Lower leg skin (tissue), 4 donors: ENCODE measurements around the gene NDE1. TPM values are rescaled to one million over a fixed set of nuclear protein-coding genes. Genes with fewer than 3 reads are reported as not detected.
"Not testable (repeated sequence)": the region's sequence is repeated elsewhere in the genome, so short reads cannot be mapped to it uniquely, and the experiment has no call there.

Source experiments
- DNase-seq, 2 donors: peaks; one replicate each; pipeline ENCODE4 v3.0.0-alpha.2; 2019; ENCODE audit warnings: low spot score in 2 of 2
- H3K4me3 ChIP-seq: fragments of 200-600 bp; sonication (generic); 2 replicates; pipeline ENCODE4 v1.5.1; 2017; ENCODE audit warnings: mild to moderate bottlenecking, low read depth; ENCODE audit not compliant: poor library complexity, severe bottlenecking
- POLR2A ChIP-seq, 2 donors: fragments of 450-650 bp; IDR thresholded peaks; one replicate each; pipeline ENCODE4 v1.6.1; 2016 to 2017; ENCODE audit warnings: antibody characterized with exemption in 2 of 2, mild to moderate bottlenecking in 1 of 2, moderate library complexity in 1 of 2
- WGBS, 2 donors: methylation state at CpG; one replicate each; pipeline ENCODE4 v1.1.5; 2018; 5-methylcytosine and 5-hydroxymethylcytosine counted together
- intact Hi-C: fragments of 100-400 bp; cut with DNase I; formaldehyde crosslinking; loops from one replicate; pipeline ENCODE4 v1.15.0; 2023; ENCODE audit warnings: low total_unique reads
- total RNA-seq, 4 donors: library from RNA; depleted of rRNA; stranded (reverse); fragments of >200 nt; gene quantifications; one replicate each; pipeline ENCODE4 v1.1.0, GENCODE V29; 2016
- TF ChIP-seq, protein P1 (sequence below), 3 donors: fragments of 450-650 bp; IDR thresholded peaks; one replicate each; pipeline ENCODE4 v1.5.1; 2016; ENCODE audit warnings: antibody characterized with exemption in 3 of 3, mild to moderate bottlenecking in 3 of 3, moderate library complexity in 2 of 3

NDE1 gene
- total RNA-seq, 4 donors from 2014 or later, result 69.8 to 184 (median 85.1) TPM

DNA sequence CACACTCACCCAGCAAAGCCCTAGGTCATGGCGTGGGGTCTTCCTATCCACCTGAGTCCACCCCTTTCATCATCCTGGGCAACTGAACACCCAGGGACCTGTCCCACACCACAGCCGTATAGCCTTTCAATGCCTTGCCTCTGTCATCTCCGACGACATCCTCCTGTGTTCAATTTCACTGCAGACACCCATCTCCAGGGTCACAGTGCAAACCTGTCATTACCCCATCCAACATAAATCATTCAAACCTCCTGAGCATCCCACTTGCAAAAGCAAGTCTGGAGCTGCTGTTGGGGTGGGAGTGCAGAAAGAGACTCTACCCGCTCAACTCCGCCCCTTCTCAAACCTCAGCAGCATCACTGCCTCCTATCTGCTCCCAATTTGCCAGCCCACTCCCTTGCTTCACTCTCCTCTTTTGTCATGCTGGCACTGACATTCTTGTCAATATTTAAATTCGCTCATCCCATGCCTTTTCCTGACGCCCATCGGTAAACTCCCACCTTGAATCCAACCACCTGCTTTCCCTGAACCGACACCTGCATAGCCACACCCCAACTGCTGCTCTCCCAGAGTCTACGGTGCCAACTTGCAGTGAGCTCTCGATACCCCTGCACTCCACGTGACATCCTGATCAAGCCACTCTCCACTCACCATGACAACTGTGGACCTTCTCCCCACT, 44.1 kb upstream of the NDE1 start:
- intact Hi-C loops, result no loop called here
- WGBS, 2 donors, result 70 to 74% methylated on average over 13 of the region's 13 CpGs
- TF ChIP-seq, protein P1, sequence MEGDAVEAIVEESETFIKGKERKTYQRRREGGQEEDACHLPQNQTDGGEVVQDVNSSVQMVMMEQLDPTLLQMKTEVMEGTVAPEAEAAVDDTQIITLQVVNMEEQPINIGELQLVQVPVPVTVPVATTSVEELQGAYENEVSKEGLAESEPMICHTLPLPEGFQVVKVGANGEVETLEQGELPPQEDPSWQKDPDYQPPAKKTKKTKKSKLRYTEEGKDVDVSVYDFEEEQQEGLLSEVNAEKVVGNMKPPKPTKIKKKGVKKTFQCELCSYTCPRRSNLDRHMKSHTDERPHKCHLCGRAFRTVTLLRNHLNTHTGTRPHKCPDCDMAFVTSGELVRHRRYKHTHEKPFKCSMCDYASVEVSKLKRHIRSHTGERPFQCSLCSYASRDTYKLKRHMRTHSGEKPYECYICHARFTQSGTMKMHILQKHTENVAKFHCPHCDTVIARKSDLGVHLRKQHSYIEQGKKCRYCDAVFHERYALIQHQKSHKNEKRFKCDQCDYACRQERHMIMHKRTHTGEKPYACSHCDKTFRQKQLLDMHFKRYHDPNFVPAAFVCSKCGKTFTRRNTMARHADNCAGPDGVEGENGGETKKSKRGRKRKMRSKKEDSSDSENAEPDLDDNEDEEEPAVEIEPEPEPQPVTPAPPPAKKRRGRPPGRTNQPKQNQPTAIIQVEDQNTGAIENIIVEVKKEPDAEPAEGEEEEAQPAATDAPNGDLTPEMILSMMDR (IDR thresholded peaks at IDR 0.05), result no peak
- no peak for TF ChIP-seq POLR2A (IDR thresholded peaks at IDR 0.05)

DNA sequence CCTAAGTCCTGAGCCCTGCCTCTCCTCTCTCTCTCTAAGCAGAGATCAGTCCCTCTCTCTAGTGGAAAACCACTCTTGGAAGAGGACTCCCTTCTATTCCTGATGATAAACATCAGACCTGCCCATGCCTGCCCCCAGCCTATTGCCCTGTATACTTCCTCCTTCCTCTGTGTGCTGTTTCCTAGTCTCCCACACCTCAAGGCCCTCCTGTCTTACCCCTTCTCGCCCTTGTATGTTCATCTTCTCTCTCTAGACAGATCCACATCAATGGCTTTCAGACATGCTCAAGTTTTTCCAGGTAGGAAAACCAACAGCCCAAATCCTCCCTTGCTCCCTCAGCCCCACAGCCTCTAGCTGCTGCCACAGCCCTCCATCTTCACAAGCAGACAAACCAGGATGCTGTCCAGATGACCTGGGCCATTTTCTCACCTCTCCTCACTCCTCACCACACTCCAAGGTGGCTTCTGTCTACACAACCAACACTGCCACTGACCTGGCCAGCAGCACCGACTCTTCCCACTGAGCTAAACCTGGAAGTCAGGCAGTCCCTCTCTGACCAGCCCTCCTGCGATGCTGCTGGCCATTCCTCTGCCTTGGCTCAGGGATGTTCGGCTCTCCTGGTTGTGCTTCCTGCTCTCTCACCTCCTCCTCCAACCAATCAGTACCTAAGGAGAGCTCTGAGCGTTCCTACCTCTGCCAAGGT, 43.4 kb upstream of the NDE1 start:
- DNase-seq, result peak in 1 of 2 donors; percentile 64
- no peak overlapping the region for H3K4me3 ChIP-seq
- no peak for TF ChIP-seq POLR2A (IDR thresholded peaks at IDR 0.05)
- TF ChIP-seq, protein P1 (IDR thresholded peaks at IDR 0.05), result no peak
- intact Hi-C loops, result no loop called here
- 81 to 86% methylated on average over 5 of the region's 5 CpGs for WGBS, 2 donors

More for the DNA sequence above, 44.1 kb upstream of the NDE1 start:
- peak in 1 of 2 donors; percentile 72 for DNase-seq
- H3K4me3 ChIP-seq, result no peak overlapping the region

DNA sequence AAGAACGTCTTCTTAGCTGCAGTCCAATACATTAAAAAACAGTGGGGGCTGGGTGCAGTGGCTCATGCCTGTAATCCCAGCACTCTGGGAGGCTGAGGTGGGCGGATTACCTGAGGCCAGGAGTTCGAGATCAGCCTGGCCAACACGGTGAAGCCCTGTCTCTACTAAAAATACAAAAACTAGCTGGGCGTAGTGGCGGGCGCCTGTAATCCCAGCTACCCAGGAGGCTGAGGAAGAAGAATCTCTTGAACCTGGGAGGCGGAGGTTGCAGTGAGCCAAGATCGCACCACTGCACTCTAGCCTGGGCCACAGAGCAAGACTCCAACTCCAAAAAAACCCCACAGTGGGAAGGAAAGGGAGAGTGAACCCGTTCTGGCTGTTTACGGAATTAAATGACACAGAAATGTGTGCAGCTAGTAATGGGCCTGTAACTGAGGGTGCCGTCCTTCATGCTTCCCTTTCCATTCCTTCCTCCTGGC, 42.8 kb upstream of the NDE1 start:
- WGBS, 2 donors, result 94 to 95% methylated on average over 12 of the region's 12 CpGs
- H3K4me3 ChIP-seq, DNase-seq, intact Hi-C loops: not testable (repeated sequence)

DNA sequence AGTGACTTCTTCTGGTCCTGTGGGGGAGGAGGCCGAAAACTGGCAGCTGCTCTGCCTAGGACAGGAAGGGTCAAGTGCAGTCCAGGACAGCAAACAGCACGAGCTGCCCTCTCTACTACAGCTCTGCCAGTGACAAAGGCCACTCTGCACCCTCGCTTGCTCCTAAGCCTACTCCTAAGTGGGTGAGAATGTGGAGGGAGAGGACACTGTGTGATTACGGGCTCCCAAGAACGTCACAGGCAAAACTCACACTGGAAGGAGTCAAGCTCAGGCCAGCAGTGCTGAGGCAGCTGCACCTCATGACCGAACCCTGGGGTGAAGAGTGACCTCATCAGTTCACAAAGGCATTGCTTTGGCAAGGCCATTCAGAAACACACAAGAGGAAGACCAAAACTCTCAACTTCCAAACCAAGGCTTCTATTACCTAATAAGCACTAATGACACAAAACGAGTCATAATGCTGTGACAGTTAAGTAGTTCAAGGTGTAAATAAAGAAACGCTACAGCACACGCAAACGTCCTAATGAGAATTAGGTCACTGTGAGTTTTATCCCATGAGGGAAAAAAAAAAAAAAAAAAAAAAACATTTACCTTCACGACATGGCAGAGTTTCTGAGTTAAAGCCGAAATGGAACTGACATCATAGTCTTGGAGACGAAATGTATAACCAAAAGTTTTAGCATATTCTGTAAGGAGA, 42.2 kb upstream of the NDE1 start:
- intact Hi-C loops, result no loop called here
- TF ChIP-seq, protein P1 (IDR thresholded peaks at IDR 0.05), result no peak
- no peak overlapping the region for H3K4me3 ChIP-seq
- no peak for DNase-seq
- 78 to 85% methylated on average over 13 of the region's 13 CpGs for WGBS, 2 donors

DNA sequence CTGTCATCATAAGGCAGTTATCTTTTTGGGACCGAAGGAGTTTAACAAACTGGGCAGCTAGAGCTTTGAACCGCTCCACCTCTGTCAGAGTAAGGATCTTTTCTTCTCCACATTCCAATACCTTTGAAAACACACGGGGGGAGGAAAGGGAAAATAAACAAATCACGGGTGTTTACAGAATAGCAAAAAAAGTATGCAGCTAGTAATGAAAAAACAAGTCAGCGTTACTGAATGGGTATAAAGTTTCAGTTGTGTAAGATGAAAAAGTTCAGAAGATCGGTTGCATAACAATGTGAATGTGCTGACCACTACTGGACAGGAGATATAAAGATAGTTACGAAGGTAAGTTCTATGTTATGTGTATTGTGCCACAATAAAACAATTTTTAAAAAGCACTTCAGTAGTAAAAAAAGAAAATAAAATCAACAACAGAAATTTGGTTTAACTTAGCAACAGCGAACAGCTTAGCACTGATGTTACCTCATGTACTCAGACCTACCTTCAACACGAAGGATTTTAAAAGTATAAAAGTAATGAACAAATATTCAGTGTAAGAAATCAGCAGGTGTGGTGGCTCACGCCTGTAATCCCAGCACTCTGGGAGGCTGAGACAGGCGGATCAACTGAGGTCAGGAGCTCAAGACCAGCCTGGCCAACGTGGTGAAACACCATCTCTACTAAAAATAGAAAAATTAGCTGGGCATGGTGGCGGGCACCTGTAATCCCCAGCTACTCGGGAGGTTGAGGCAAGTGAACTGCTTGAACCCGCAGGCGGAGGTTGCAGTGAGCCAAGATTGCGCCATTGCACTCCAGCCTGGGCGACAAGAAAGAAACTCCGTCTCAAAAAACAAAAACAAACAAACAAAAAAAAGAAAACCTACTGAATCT, 41.4 kb upstream of the NDE1 start:
- intact Hi-C loops, result no loop called here
- WGBS, 2 donors, result 91 to 92% methylated on average over 19 of the region's 19 CpGs
- H3K4me3 ChIP-seq, result no peak overlapping the region
- TF ChIP-seq, protein P1 (IDR thresholded peaks at IDR 0.05), result no peak
- no peak for TF ChIP-seq POLR2A (IDR thresholded peaks at IDR 0.05)
- no peak for DNase-seq
